ENCODE results near the gene CHST6.
A peak's percentile ranks its signal among the peaks of the same experiment; 100 is the strongest.
"Not testable (repeated sequence)": the region's sequence is repeated elsewhere in the genome, so short reads cannot be mapped to it uniquely, and the experiment has no call there.

The CHST6 gene

GRCh38 chr16:75475420-75475847 lies 19.8 kb downstream of the CHST6 start:
- DNase-seq (ENCODE audit: low read depth) = no peak

DNA sequence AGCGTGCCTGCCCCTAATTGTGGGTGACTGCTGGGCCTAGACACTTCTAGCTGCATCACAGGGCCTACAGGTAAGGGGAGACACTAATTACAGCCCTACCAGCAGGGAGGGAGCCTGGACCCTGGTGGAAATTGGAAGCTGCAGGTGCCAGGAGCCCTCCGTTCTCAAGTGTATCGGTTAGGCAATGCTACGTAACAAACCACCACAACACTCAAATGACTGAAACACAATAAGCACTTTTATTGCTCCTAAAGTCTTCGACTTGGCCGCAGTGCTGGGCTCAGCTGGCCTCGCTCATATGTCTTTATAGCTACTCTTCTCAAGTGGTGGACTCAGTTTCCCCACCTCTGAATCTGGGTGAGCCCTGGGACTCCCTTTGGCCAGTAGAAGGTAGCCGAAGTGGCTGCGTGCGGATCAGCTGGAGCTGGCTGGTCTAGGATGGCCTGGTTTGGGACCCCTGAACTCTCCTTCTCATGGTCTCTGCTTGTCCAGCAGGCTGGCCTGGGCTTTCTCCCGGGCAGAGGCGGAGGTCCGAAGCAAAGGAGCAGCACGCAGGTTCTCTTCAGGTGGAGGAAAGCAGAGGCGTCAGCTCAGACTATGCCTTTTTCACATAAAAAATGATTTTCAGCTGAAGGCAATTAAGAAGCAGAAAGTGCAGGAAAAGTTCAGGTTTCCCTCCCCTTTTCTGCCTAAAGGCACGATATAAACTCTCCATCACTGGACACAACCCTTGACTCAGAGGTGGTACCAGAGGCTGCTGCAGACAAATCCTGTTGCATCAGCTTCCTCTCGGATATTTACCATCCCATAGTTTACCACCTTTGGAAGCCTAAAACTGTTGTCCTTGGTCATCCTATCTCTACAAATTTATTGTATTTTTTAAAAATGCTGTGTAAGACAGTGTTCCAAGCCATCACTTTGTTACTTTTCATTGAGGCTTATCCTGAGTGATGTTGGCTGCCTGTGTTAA lies 22.0 kb downstream of the CHST6 start:
- DNase-seq (ENCODE audit: low read depth) = no peak

GRCh38 chr16:75471723-75472633 lies 23.3 kb downstream of the CHST6 start:
- DNase-seq (ENCODE audit: low read depth) = no peak

DNA sequence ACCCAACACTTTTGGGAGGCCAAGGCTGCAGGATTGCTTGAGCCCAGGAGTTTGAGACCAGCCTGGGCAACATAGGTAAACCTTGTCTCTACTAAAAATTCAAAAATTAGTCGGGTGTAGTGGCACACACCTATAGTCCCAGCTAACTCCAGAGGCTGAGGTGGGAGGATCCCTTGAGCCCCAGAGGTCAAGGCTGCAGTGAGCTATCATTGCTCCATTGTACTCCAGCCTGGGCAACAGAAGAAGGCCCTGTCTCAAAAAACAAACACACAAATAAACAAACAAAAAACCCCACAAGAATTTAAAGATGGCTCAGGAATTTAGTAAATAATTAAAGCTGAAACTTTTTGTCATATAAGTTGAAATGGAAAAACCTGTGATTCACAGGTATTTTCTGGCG lies 28.5 kb downstream of the CHST6 start:
- DNase-seq (ENCODE audit: low read depth) = no peak

- DNase-seq (ENCODE audit: low read depth) = peak; percentile 96
Observed at GRCh38 chr16:75464122-75464918, 30.9 kb downstream of the CHST6 start, which contains the start of gene TMEM170A. Gene TMEM170A, minus strand, starts transcription at chr16:75464689. Its CDS starts 89 bp downstream, at chr16:75464600.

DNA sequence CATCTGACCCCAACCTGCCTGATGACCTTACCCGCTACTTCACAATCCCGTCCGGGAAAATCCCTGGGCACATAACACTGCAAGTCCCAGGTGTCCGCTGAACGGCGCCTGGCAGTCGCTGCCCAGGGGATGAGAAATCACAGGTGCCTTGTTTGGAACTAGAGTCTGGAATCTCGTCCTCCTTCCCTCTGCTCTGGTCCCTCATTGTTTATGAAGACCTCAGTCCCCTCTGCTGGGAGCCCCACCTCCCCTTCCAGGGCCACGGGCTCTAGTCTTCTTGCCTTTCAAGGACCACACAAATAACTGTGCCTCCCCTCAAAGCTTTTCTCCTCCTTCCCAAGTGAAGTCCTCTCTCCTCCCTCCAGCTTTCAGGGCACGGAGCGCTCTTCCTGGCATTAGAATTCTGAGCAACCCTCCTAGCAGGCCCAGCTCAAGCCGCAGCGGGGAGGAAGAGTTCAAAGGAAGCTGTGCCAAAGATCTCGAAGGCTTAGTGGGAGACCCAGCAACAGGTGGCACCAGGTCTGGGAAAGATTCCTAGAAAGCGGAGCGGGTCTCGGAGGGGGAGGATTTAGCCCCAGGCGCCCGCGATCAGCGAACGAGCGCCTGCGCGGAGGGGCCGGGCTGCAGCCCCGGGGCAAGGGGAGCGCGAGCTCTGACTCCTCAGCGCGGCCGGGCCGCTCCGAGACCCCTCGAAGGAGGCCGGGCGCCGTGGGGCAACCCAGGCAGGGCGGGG lies 31.7 kb downstream of the CHST6 start:
- DNase-seq (ENCODE audit: low read depth) = not testable (repeated sequence)

DNA sequence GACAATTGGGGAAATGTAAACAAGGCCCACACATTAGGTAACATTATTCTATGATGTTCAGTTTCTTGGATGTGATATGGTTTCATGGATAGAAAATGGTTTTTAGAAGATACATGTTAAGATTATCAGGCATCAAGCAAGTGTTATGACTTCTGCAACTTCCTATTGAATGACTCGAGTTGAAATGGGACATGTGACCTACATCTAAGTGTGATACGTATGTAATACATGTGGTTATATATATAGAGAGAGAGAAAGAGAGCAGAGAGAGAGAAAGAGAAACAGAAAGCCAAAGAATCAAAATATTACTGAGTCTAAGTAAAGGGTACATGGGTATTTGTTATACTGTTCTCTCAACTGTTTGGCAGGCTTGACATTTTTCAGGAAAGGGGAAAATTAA lies 32.4 kb downstream of the CHST6 start:
- no peak for DNase-seq (ENCODE audit: low read depth)

DNA sequence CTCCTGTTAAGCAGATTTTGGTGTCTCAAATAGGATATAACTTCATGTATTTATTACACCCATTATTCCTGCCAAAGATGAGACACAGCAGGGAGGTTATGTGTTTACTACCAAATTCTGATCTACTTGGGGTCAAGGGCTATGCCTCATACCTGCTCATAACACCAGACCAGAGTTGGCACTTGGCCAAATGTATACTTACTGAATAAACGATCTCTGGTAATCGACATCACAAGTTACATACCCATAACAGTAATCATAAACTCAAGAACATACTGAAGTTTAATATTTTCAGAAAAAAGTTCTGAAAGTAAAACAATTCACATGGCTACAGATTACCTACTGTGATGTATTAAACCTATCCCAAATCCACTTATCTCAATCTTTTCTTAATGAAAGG lies 33.7 kb downstream of the CHST6 start:
- no peak for DNase-seq (ENCODE audit: low read depth)

DNA sequence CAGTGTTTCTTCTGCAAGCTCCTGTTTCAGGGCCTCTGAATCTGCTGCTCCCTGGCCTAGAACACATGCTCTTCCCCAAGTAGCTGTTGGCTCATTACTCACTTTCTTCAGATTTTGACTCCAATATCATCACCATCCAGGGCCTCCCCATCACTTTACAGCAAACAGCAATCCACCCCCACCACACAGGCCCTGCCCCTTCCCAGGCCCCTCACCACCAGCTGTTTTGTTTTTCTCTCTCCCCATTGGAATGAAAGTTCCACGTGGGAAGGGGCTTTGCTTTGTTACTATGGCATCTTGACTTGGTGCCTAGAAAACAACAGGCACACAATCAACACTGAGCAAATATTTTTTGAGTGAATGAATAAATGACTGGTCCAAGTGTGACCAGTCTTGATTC lies 34.8 kb downstream of the CHST6 start:
- DNase-seq (ENCODE audit: low read depth) = no peak

DNA sequence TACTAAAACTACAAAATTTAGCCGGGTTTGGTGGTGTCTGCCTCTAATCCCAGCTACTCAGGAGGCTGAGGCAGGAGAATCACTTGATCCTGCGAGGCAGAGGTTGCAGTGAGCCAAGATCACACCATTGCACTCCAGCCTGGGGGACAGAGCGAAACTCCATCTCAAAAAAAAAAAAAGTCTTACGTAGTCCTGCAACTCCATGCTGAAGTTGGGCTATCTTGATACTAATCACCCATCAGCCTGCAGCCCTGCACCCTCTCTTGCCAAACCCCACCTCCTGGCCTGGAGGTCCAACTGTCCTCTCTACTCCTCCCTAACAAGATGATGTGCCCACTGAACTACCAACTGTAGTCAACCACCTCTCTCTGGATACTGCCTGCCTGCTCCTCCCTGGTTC lies 35.5 kb downstream of the CHST6 start:
- no peak for DNase-seq (ENCODE audit: low read depth)

GRCh38 chr16:75458439-75458838 lies 36.8 kb downstream of the CHST6 start:
- DNase-seq (ENCODE audit: low read depth) = no peak

- DNase-seq (ENCODE audit: low read depth) = no peak
Observed at GRCh38 chr16:75458029-75458428, 37.2 kb downstream of the CHST6 start.

GRCh38 chr16:75457485-75458021 lies 37.7 kb downstream of the CHST6 start:
- no peak for DNase-seq (ENCODE audit: low read depth)

- DNase-seq (ENCODE audit: low read depth) = no peak
Observed at GRCh38 chr16:75456971-75457370, 38.3 kb downstream of the CHST6 start.

DNA sequence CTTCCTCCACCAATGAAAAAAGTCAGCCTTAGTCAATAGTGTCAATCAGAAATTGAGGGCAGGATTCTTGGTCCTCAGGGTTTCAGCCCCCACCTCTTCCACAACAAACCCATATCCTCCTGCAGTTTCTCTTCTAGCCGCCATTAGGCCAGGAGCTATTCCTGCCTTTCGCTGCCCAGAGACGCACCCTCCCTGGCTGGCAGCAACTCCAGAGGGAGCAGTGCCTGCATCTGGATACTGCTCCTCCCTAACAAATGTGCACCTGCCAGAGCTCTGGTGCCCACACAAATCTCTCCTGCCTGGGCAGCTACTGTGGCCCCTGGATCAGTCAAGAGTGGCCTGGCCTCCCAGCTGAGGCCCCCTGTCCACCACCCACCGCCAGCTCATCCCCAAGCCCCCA lies 38.8 kb downstream of the CHST6 start:
- not testable (repeated sequence) for DNase-seq (ENCODE audit: low read depth)

GRCh38 chr16:75455677-75456076 lies 39.6 kb downstream of the CHST6 start:
- no peak for DNase-seq (ENCODE audit: low read depth)

DNA sequence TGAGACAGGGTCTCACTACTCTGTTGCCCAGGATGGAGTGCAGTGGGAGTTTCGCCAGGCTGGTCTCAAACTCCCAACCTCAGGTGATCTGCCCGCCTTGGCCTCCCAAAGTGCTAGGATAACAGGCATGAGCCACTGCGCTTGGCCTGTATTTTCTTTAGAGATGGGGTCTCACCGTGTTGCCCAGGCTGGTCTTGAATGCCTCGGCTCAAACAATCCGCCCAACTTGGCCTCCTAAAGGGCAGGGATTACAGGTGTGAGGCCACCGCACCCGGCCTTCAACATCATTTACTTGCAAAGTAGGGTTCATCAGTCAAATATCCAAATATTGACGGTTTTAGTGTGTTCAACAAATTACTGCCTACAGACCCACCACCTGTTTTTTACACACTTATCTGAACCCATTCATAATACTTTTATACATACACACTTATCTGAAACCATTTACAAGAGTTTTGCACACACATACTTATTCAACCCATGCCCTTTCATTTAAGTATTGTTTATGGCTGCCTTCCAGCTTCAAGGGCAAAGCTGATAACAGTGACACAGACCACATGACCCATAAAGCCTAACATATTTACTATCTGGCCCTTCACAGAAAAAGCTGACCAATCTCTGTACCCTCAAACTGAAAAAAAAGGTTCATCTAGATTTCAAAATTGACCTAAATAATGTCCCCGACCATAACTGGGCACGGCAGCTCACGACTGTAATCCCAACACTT lies 42.6 kb downstream of the CHST6 start:
- no peak for DNase-seq (ENCODE audit: low read depth)

DNA sequence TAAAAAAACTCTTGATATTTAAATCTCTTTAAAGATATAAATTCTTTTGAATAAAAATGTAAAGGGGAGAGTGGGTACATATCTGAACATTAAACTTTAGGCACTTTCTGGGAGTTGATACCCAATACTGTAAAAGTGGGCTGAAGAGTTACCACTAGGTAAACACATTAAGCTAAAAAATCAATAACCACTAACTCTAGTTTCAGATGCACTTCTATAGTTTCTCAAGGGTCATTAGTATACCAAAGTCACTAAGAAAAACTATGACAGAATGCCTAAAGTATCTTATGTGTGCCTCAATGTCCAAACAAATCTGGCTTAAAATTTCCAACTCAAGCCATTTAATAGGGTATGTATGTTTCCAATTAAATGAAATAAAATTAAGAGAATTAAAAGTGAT lies 48.8 kb downstream of the CHST6 start:
- no peak for DNase-seq (ENCODE audit: low read depth)

- no peak for DNase-seq (ENCODE audit: low read depth)
Observed at GRCh38 chr16:75445298-75445697, 49.9 kb downstream of the CHST6 start.

GRCh38 chr16:75443298-75443697 lies 51.9 kb downstream of the CHST6 start:
- no peak for DNase-seq (ENCODE audit: low read depth)

Measured in T-helper 22 cell (primary cell).